Prostate gland (tissue), 2 donors: Measurements from ENCODE around the gene METTL27.

Experiments used
- CTCF ChIP-seq, 4 experiments: fragments of 200-600 bp in 2 of 4; fragments of 450-650 bp in 2 of 4; sonication (generic) in 2 of 4; IDR thresholded peaks; 1 replicate in 3 of 4; 2 replicates in 1 of 4; pipeline ENCODE4 v1.5.1; 2016 to 2019; ENCODE audit warnings: antibody characterized with exemption in 4 of 4, mild to moderate bottlenecking in 2 of 4, moderate library complexity in 2 of 4
- POLR2A ChIP-seq: fragments of 450-650 bp; IDR thresholded peaks from one replicate; pipeline ENCODE4 v1.6.1; 2016; ENCODE audit warnings: antibody characterized with exemption, mild to moderate bottlenecking
- POLR2AphosphoS5 ChIP-seq: sonication (generic); formaldehyde crosslinking; IDR thresholded peaks from one replicate; pipeline ENCODE4 v1.6.1; 2017; ENCODE audit warnings: antibody characterized with exemption

DNA sequence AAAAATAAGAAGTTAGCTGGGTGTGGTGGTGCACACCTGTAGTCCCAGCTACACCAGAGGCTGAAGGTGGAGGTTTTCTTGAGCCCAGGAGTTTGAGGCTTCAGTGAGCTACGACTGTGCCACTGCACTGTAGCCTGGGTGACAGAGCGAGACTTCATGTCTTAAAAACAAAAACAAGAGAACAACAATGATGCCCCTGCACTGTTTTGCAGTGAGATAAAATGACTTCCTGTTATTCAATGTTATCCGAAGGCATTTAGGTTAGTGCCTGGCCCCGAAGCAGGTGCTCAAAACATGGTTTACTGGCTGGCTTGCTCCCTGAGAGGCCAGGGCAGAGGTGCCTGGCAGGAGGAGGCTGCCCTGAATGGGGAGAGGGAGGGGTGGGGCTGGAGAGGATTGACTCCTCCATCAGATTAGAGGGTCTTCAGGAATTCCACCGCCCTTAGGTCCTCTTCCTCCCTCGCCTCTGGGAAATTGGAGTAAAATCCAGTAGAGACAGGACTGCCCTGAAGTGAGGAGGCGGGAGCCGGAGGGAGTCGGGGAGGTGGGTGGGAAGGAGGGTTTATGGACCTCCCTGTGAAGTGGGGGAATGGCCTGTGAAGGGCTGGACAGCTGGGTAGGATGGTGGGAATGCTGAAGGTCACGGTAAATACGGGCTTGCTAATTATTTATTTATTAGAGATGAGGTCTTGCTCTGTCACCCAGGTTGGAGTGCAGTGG lies 18.3 kb downstream of the METTL27 start:
- no peak for TF ChIP-seq POLR2A
- no peak for TF ChIP-seq POLR2AphosphoS5
- TF ChIP-seq CTCF (IDR thresholded peaks at IDR 0.05) = no peak
